GM12872 (cell line): ENCODE results near the gene ATP7B.
A peak's percentile ranks its signal among the peaks of the same experiment; 100 is the strongest.

Source experiments
- CTCF ChIP-seq: IDR thresholded peaks from 3 replicates; pipeline ENCODE4 v1.5.1; 2011; ENCODE audit warnings: low read depth, mild to moderate bottlenecking, low read length, moderate library complexity; ENCODE audit not compliant: insufficient read depth

Gene ATP7B

GRCh38 chr13:52010890-52011631 lies at the start of gene ATP7B:
TSS of gene ATP7B (minus strand) at chr13:52011450. CDS start at chr13:52011337, 113 bp downstream.
- 0 out of 3 replicates have a peak, but pooled peaks have one; percentile 10 for TF ChIP-seq CTCF

- no peak for TF ChIP-seq CTCF
Observed at GRCh38 chr13:52053460-52053859, 42.2 kb upstream of the ATP7B start.

GRCh38 chr13:52051400-52051799 lies 40.1 kb upstream of the ATP7B start:
- TF ChIP-seq CTCF = no peak

GRCh38 chr13:52048516-52048915 lies 37.3 kb upstream of the ATP7B start:
- no peak for TF ChIP-seq CTCF

GRCh38 chr13:52047463-52047862 lies 36.2 kb upstream of the ATP7B start:
- no peak for TF ChIP-seq CTCF

- TF ChIP-seq CTCF = no peak
Observed at GRCh38 chr13:52043675-52044074, 32.4 kb upstream of the ATP7B start.

- TF ChIP-seq CTCF = no peak
Observed at GRCh38 chr13:52036037-52036436, 24.8 kb upstream of the ATP7B start.
